GM12878 (cell line): Measurements from ENCODE around the gene ARHGAP32. TPM values are rescaled to one million over a fixed set of nuclear protein-coding genes. Genes with fewer than 3 reads are reported as not detected.

Source experiments
- CUX1 ChIP-seq: IDR thresholded peaks from 2 replicates; pipeline ENCODE4 v1.6.1; 2012; ENCODE audit warnings: improper control_type of control experiment, low read depth, low read length; ENCODE audit not compliant: insufficient replicate concordance
- EGR1 ChIP-seq, 2 experiments: IDR thresholded peaks; 1 replicate in 1 of 2; 2 replicates in 1 of 2; pipeline ENCODE4 v1.6.1; 2011 to 2012; ENCODE audit warnings: low read depth in 2 of 2, low read length in 2 of 2, borderline replicate concordance in 1 of 2, mild to moderate bottlenecking in 1 of 2, moderate library complexity in 1 of 2
- POLR2A ChIP-seq: IDR thresholded peaks from 2 replicates; pipeline ENCODE4 v1.6.1; 2011; ENCODE audit warnings: low read depth, mild to moderate bottlenecking, low read length
- RCOR1 ChIP-seq: conservative IDR thresholded peaks from 2 replicates; pipeline ENCODE4 v1.6.1; 2012; ENCODE audit warnings: low read depth, low read length, improper control_type of control experiment
- TARDBP ChIP-seq: IDR thresholded peaks from 2 replicates; pipeline ENCODE4 v1.6.1; 2016; ENCODE audit warnings: borderline replicate concordance
- ZSCAN29 ChIP-seq: fragments of 450-650 bp; IDR thresholded peaks from 2 replicates; pipeline ENCODE4 v1.6.1; 2017; ENCODE audit warnings: mild to moderate bottlenecking, moderate library complexity
- polyA plus RNA-seq, 11 experiments: library from polyadenylated mRNA; depleted of rRNA in 4 of 11; unstranded in 6 of 11; stranded (reverse) in 5 of 11; fragments of >200 nt; fragmentation: Nextera tagmentation in 4 of 11; fragmentation: Illumina TruSeq in 1 of 11; extraction: Ambion mirVana in 4 of 11; extraction: Trizol in 1 of 11; gene quantifications; 1 replicate in 1 of 11; 2 replicates in 10 of 11; pipeline versions ENCODE4 v1.2.1 to v1.2.3, GENCODE V29; 2011 to 2016; ENCODE audit warnings: inconsistent platforms in 2 of 11, missing spikeins in 2 of 11, low read depth in 1 of 11
- total RNA-seq, 4 experiments: library from RNA; depleted of rRNA in 3 of 4; stranded (reverse); fragments of >200 nt in 3 of 4; fragmentation: Illumina TruSeq in 1 of 4; extraction: Trizol in 1 of 4; gene quantifications; 2 replicates each; pipeline versions ENCODE4 v1.2.1 to v1.2.3, GENCODE V29; 2013 to 2021
- TF ChIP-seq, protein P1 (sequence below): fragments of 450-650 bp; IDR thresholded peaks from 2 replicates; pipeline ENCODE4 v1.6.1; 2017; ENCODE audit warnings: borderline replicate concordance

ARHGAP32 gene
- total and polyA plus RNA-seq, 10 of the 15 experiments (the other 5 are each of a cell fraction or from before 2014, with no cell fraction given) = under 0.01 to 0.46 (median 0.12) TPM; not detected in 1

DNA sequence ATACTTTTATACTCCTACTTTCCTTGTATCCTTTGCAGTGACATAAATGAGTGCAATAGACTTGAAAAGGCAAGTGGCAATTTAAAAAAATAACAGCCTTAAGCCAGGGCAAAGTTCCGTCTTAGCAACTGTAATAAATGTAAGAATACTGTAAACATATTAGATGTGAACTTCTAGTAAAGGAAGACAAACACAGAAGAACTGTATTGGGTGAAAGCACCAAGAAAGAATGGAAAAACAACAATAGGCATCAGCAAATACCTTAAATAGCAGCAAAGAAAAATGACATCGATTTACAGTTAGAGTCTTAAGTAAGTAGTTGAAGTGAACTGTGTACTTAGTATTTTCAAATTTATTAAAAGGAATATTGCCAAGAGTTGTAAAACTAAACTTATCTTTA lies 174.0 kb downstream of the ARHGAP32 start (continued):
- TF ChIP-seq, protein P1, sequence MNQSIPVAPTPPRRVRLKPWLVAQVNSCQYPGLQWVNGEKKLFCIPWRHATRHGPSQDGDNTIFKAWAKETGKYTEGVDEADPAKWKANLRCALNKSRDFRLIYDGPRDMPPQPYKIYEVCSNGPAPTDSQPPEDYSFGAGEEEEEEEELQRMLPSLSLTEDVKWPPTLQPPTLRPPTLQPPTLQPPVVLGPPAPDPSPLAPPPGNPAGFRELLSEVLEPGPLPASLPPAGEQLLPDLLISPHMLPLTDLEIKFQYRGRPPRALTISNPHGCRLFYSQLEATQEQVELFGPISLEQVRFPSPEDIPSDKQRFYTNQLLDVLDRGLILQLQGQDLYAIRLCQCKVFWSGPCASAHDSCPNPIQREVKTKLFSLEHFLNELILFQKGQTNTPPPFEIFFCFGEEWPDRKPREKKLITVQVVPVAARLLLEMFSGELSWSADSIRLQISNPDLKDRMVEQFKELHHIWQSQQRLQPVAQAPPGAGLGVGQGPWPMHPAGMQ = no peak
- no peak for TF ChIP-seq RCOR1
- TF ChIP-seq TARDBP = no peak
- TF ChIP-seq ZSCAN29 = no peak
- TF ChIP-seq POLR2A = no peak
- no peak for TF ChIP-seq EGR1 (IDR thresholded peaks at IDR 0.05; ENCODE audit: borderline replicate concordance in 1 of 2, low read depth in 2 of 2, low read length in 2 of 2)
- no peak for TF ChIP-seq CUX1
